H9 (cell line): ENCODE data around the gene GNPTAB. TPM values are rescaled to one million over a fixed set of nuclear protein-coding genes. Genes with fewer than 3 reads are reported as not detected.
A peak's percentile ranks its signal among the peaks of the same experiment; 100 is the strongest.

Source experiments
- DNase-seq: peaks from one replicate; pipeline ENCODE4 v3.0.0-alpha.2; 2017
- H2AFZ ChIP-seq: one replicate; pipeline ENCODE4 v1.6.1; 2013; ENCODE audit warnings: mild to moderate bottlenecking, low read length, control low read depth, moderate library complexity
- H2AK5ac ChIP-seq: 2 replicates; pipeline ENCODE4 v1.6.1; 2013; ENCODE audit warnings: low read length, control low read depth, mixed read lengths; ENCODE audit not compliant: insufficient read length
- H2BK120ac ChIP-seq: one replicate; pipeline ENCODE4 v1.6.1; 2013; ENCODE audit warnings: low read depth, mild to moderate bottlenecking, low read length, control low read depth, inconsistent platforms; ENCODE audit not compliant: poor library complexity, severe bottlenecking
- H2BK12ac ChIP-seq: 2 replicates; pipeline ENCODE4 v1.6.1; 2013; ENCODE audit warnings: low read length, control low read depth, mixed read lengths, low read depth; ENCODE audit not compliant: insufficient read length
- H2BK15ac ChIP-seq: 2 replicates; pipeline ENCODE4 v1.6.1; 2013; ENCODE audit warnings: low read depth, low read length, control low read depth
- H2BK20ac ChIP-seq: one replicate; pipeline ENCODE4 v1.6.1; 2013; ENCODE audit warnings: low read depth, mild to moderate bottlenecking, low read length, control low read depth, inconsistent platforms; ENCODE audit not compliant: poor library complexity, severe bottlenecking
- H2BK5ac ChIP-seq: 2 replicates; pipeline ENCODE4 v1.6.1; 2013; ENCODE audit warnings: low read length, control low read depth, mixed read lengths; ENCODE audit not compliant: insufficient read length
- H3K14ac ChIP-seq: 2 replicates; pipeline ENCODE4 v1.6.1; 2013; ENCODE audit warnings: low read length, control low read depth; ENCODE audit not compliant: insufficient read depth
- H3K18ac ChIP-seq: 2 replicates; pipeline ENCODE4 v1.6.1; 2013; ENCODE audit warnings: low read depth, mild to moderate bottlenecking, mixed read lengths, low read length, control low read depth; ENCODE audit not compliant: insufficient read length
- H3K23ac ChIP-seq: 2 replicates; pipeline ENCODE4 v1.6.1; 2013; ENCODE audit warnings: low read length, control low read depth, mixed read lengths, low read depth; ENCODE audit not compliant: insufficient read length
- H3K23me2 ChIP-seq: 2 replicates; pipeline ENCODE4 v1.6.1; 2013; ENCODE audit warnings: low read depth, mild to moderate bottlenecking, mixed read lengths, low read length, control low read depth; ENCODE audit not compliant: insufficient read length, poor library complexity, severe bottlenecking
- H3K27ac ChIP-seq: 2 replicates; pipeline ENCODE4 v1.5.1; 2013; ENCODE audit warnings: low read length, control low read depth, mixed read lengths, low read depth; ENCODE audit not compliant: insufficient read length
- H3K27me3 ChIP-seq: 2 replicates; pipeline ENCODE4 v1.6.1; 2013; ENCODE audit warnings: low read length, control low read depth, inconsistent platforms; ENCODE audit not compliant: insufficient read depth
- H3K4ac ChIP-seq: 2 replicates; pipeline ENCODE4 v1.6.1; 2013; ENCODE audit warnings: low read depth, mild to moderate bottlenecking, control low read depth, inconsistent platforms, low read length, moderate library complexity
- H3K4me1 ChIP-seq: 2 replicates; pipeline ENCODE4 v1.6.1; 2013; ENCODE audit warnings: low read length, control low read depth, inconsistent platforms; ENCODE audit not compliant: insufficient read depth
- H3K4me2 ChIP-seq: 2 replicates; pipeline ENCODE4 v1.6.1; 2013; ENCODE audit warnings: low read length, control low read depth, mixed read lengths; ENCODE audit not compliant: insufficient read length, insufficient read depth
- H3K56ac ChIP-seq: 2 replicates; pipeline ENCODE4 v1.6.1; 2013; ENCODE audit warnings: low read depth, mild to moderate bottlenecking, mixed read lengths, low read length, control low read depth; ENCODE audit not compliant: insufficient read length
- H3K79me1 ChIP-seq: 2 replicates; pipeline ENCODE4 v1.6.1; 2013; ENCODE audit warnings: low read depth, mild to moderate bottlenecking, moderate library complexity, low read length, control low read depth, inconsistent platforms; ENCODE audit not compliant: insufficient read depth, poor library complexity, severe bottlenecking
- H3K79me2 ChIP-seq: 2 replicates; pipeline ENCODE4 v1.6.1; 2013; ENCODE audit warnings: low read length, control low read depth, inconsistent platforms; ENCODE audit not compliant: insufficient read depth
- H3K9ac ChIP-seq: 2 replicates; pipeline ENCODE4 v1.6.1; 2013; ENCODE audit warnings: low read length, control low read depth, mixed read lengths; ENCODE audit not compliant: insufficient read length; ENCODE audit errors: extremely low read depth
- H3K9me3 ChIP-seq: one replicate; pipeline ENCODE4 v1.6.1; 2013; ENCODE audit warnings: low read depth, low read length, inconsistent platforms; ENCODE audit not compliant: control insufficient read depth
- H3T11ph ChIP-seq: one replicate; pipeline ENCODE4 v1.6.1; 2013; ENCODE audit warnings: mild to moderate bottlenecking, low read length, control low read depth, inconsistent platforms
- H4K20me1 ChIP-seq: one replicate; pipeline ENCODE4 v1.6.1; 2013; ENCODE audit not compliant: control insufficient read depth, insufficient read length, insufficient read depth
- H4K5ac ChIP-seq: 2 replicates; pipeline ENCODE4 v1.6.1; 2013; ENCODE audit warnings: low read depth, mild to moderate bottlenecking, mixed read lengths, low read length, control low read depth; ENCODE audit not compliant: insufficient read length
- H4K8ac ChIP-seq: replicated peaks from 2 replicates; pipeline ENCODE4 v1.6.1; 2013; ENCODE audit warnings: low read length, control low read depth, mixed read lengths, low read depth; ENCODE audit not compliant: insufficient read length
- H4K91ac ChIP-seq: 2 replicates; pipeline ENCODE4 v1.6.1; 2013; ENCODE audit warnings: low read depth, mild to moderate bottlenecking, moderate library complexity, mixed read lengths, low read length, control low read depth; ENCODE audit not compliant: insufficient read length
- H3K27ac Mint-ChIP-seq, 3 experiments: 2 replicates in 2 of 3; 3 replicates in 1 of 3; pipeline ENCODE4 v1.8.0; 2020 to 2021; ENCODE audit warnings: mixed read lengths in 3 of 3, mild to moderate bottlenecking in 1 of 3, moderate library complexity in 1 of 3
- H3K27me3 Mint-ChIP-seq: 2 replicates; pipeline ENCODE4 v1.8.0; 2021; ENCODE audit warnings: low read depth, mild to moderate bottlenecking, moderate library complexity, mixed read lengths
- H3K36me3 Mint-ChIP-seq, 3 experiments: 2 replicates in 2 of 3; 3 replicates in 1 of 3; pipeline ENCODE4 v1.8.0; 2020 to 2021; ENCODE audit warnings: low read depth in 3 of 3, mixed read lengths in 3 of 3; ENCODE audit not compliant: insufficient read depth in 1 of 3
- H3K4me1 Mint-ChIP-seq, 2 experiments: 2 replicates each; pipeline ENCODE4 v1.8.0; 2020; ENCODE audit warnings: mixed read lengths in 2 of 2
- H3K4me3 Mint-ChIP-seq, 2 experiments: 2 replicates in 1 of 2; 3 replicates in 1 of 2; pipeline ENCODE4 v1.8.0; 2020 to 2021; ENCODE audit warnings: mild to moderate bottlenecking in 2 of 2, mixed read lengths in 2 of 2, moderate library complexity in 1 of 2
- H3K9me3 Mint-ChIP-seq, 2 experiments: 2 replicates in 1 of 2; 3 replicates in 1 of 2; pipeline ENCODE4 v1.8.0; 2020; ENCODE audit warnings: mild to moderate bottlenecking in 2 of 2, mixed read lengths in 2 of 2, moderate library complexity in 1 of 2
- WGBS: extraction: QIAGEN DNeasy Blood & Tissue Kit; methylation state at CpG from one replicate; pipeline ENCODE4 v1.1.7; 2013; ENCODE audit warnings: missing lambda C conversion rate, low lambda C conversion rate, mixed read lengths; ENCODE audit not compliant: insufficient read length; ENCODE audit errors: extremely low coverage; 5-methylcytosine and 5-hydroxymethylcytosine counted together
- total RNA-seq: library from RNA; stranded (reverse); gene quantifications from 2 replicates; pipeline ENCODE4 v1.2.1, GENCODE V29; 2021
- TF ChIP-seq, protein P1 (sequence below): fragments of 200-600 bp; sonication (generic); conservative IDR thresholded peaks from 3 replicates; pipeline ENCODE4 v1.8.0; 2021; ENCODE audit warnings: antibody characterized with exemption, mild to moderate bottlenecking

The GNPTAB gene
- total RNA-seq, 1 experiment from 2014 or later = 44.3 TPM

- H3K27ac ChIP-seq = no peak overlapping the region
Observed at GRCh38 chr12:101750152-101750551, 80.6 kb downstream of the GNPTAB start.

More at GRCh38 chr12:101750152-101750551, 80.6 kb downstream of the GNPTAB start:
- Histone ChIP-seq H2AFZ (no peak overlapping the region), H3K27me3 (no peaks in the 10 kb centered on the region), H4K8ac (no peak overlapping the region), H2BK12ac (no peak overlapping the region), H2BK5ac (no peak overlapping the region), H3K4me1 (no peaks in the 10 kb centered on the region), H3K23ac (no peak overlapping the region), H4K5ac (no peak overlapping the region), H3K14ac (no peak overlapping the region), H3K18ac (no peak overlapping the region), H4K20me1 (no peaks in the 10 kb centered on the region), H3K9me3 (no peaks in the 10 kb centered on the region), H3K79me1 (no peaks in the 10 kb centered on the region), H2BK20ac (no peak overlapping the region), H3K4ac (no peak overlapping the region), H4K91ac (no peak overlapping the region), H3K56ac (no peak overlapping the region), H3K23me2 (no peaks in the 10 kb centered on the region), H3K4me2 (no peak overlapping the region), H2BK120ac (no peak overlapping the region), H2AK5ac (no peak overlapping the region), H2BK15ac (no peak overlapping the region), H3K79me2 (no peaks in the 10 kb centered on the region), H3K9ac (no peak overlapping the region), H3T11ph (no peak overlapping the region)
- TF ChIP-seq, protein P1, sequence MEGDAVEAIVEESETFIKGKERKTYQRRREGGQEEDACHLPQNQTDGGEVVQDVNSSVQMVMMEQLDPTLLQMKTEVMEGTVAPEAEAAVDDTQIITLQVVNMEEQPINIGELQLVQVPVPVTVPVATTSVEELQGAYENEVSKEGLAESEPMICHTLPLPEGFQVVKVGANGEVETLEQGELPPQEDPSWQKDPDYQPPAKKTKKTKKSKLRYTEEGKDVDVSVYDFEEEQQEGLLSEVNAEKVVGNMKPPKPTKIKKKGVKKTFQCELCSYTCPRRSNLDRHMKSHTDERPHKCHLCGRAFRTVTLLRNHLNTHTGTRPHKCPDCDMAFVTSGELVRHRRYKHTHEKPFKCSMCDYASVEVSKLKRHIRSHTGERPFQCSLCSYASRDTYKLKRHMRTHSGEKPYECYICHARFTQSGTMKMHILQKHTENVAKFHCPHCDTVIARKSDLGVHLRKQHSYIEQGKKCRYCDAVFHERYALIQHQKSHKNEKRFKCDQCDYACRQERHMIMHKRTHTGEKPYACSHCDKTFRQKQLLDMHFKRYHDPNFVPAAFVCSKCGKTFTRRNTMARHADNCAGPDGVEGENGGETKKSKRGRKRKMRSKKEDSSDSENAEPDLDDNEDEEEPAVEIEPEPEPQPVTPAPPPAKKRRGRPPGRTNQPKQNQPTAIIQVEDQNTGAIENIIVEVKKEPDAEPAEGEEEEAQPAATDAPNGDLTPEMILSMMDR = no peak
- Mint-ChIP-seq H3K27me3 (no peaks in the 10 kb centered on the region; the same call in 1 of the 2 replicates), H3K4me1 (peaks cover 10 to 11% of the 10 kb centered on the region in 2 experiments), H3K4me3 (no peak overlapping the region), H3K9me3 (no peaks in the 10 kb centered on the region), H3K27ac (peak overlapping the region in 2 of 3 experiments; percentile 8 to 41; a peak in 3 of 7 replicates), H3K36me3 (peaks cover 8 to 56% (median 42%) of the 10 kb centered on the region in 3 experiments; a peak in 6 of 7 replicates)
- no peak for DNase-seq
- no CpG with 5 or more reads among the region's 4 CpGs for WGBS
